ENCODE results near the gene GASK1A. TPM values are rescaled to one million over a fixed set of nuclear protein-coding genes. Genes with fewer than 3 reads are reported as not detected.

Gene GASK1A
- total RNA-seq, 4 donors from 2014 or later, result 2.6 to 9.5 (median 8.8) TPM

GRCh38 chr3:43075904-43076661, 97.0 kb downstream of the GASK1A start:
- Histone ChIP-seq H3K4me3 (replicated peaks in 1 of 3) (no peak overlapping the region), H3K27ac (no peak overlapping the region), H3K9me3 (no peaks in the 10 kb centered on the region), H3K36me3 (peaks cover 11 to 18% of the 10 kb centered on the region in 2 donors), H3K27me3 (no peaks in the 10 kb centered on the region), H3K4me1 (no peaks in the 10 kb centered on the region)
- intact Hi-C loops (cut with DNase I), result no loop called here
- TF ChIP-seq, protein P1, sequence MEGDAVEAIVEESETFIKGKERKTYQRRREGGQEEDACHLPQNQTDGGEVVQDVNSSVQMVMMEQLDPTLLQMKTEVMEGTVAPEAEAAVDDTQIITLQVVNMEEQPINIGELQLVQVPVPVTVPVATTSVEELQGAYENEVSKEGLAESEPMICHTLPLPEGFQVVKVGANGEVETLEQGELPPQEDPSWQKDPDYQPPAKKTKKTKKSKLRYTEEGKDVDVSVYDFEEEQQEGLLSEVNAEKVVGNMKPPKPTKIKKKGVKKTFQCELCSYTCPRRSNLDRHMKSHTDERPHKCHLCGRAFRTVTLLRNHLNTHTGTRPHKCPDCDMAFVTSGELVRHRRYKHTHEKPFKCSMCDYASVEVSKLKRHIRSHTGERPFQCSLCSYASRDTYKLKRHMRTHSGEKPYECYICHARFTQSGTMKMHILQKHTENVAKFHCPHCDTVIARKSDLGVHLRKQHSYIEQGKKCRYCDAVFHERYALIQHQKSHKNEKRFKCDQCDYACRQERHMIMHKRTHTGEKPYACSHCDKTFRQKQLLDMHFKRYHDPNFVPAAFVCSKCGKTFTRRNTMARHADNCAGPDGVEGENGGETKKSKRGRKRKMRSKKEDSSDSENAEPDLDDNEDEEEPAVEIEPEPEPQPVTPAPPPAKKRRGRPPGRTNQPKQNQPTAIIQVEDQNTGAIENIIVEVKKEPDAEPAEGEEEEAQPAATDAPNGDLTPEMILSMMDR (IDR thresholded peaks at IDR 0.05), result no peak
- no peak for TF ChIP-seq POLR2A (IDR thresholded peaks at IDR 0.05)
- no peak for DNase-seq
- WGBS, 2 donors, result 86 to 100% methylated on average over 4 of the region's 5 CpGs

- no peak for DNase-seq
- TF ChIP-seq POLR2A (IDR thresholded peaks at IDR 0.05), result no peak
- TF ChIP-seq, protein P1 (IDR thresholded peaks at IDR 0.05), result no peak
- no peak overlapping the region for H3K27ac ChIP-seq
- intact Hi-C loops (cut with DNase I), result no loop called here
- H3K9me3 ChIP-seq, result no peaks in the 10 kb centered on the region
- H3K27me3 ChIP-seq, result no peaks in the 10 kb centered on the region
- peaks cover 11 to 18% of the 10 kb centered on the region in 2 donors for H3K36me3 ChIP-seq
- no peaks in the 10 kb centered on the region for H3K4me1 ChIP-seq
- H3K4me3 ChIP-seq (replicated peaks in 1 of 3), result no peak overlapping the region
- 79 to 88% methylated on average over 4 of the region's 4 CpGs for WGBS, 2 donors
These were observed 97.7 kb downstream of the GASK1A start for GRCh38 chr3:43076857-43077256.

- Histone ChIP-seq H3K4me3 (replicated peaks in 1 of 3) (no peak overlapping the region), H3K27me3 (no peaks in the 10 kb centered on the region), H3K36me3 (peaks cover 11 to 18% of the 10 kb centered on the region in 2 donors), H3K27ac (no peak overlapping the region), H3K4me1 (no peaks in the 10 kb centered on the region), H3K9me3 (no peaks in the 10 kb centered on the region)
- WGBS, 2 donors, result 93 to 95% methylated on average over 6 of the region's 6 CpGs
- intact Hi-C loops (cut with DNase I), result no loop called here
- TF ChIP-seq, protein P1 (IDR thresholded peaks at IDR 0.05), result no peak
- no peak for TF ChIP-seq POLR2A (IDR thresholded peaks at IDR 0.05)
- DNase-seq, result no peak
These were observed 98.2 kb downstream of the GASK1A start for GRCh38 chr3:43077261-43077660.

DNA sequence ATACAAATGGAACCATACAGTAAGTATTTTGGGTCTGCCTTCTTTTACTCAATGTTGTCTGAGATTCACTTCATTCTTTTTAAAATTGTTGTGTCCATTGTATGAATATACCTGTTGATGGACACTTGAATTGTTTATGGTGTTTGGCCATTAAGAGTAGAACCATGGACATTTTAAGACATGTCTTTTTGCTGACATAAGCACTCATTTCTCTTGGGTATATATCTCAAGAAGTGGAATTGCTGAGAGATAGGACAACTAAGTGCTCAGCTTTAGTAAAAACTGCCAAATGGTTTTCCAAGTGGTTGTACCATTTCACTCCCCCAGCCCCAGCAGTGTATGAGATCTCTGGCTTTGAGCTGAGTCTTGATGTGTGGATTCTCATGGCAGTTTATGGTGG, 98.6 kb downstream of the GASK1A start:
- Histone ChIP-seq H3K4me3 (replicated peaks in 1 of 3) (no peak overlapping the region), H3K27me3 (no peaks in the 10 kb centered on the region), H3K27ac (no peak overlapping the region), H3K9me3 (no peaks in the 10 kb centered on the region), H3K4me1 (no peaks in the 10 kb centered on the region), H3K36me3 (peaks cover 11 to 18% of the 10 kb centered on the region in 2 donors)
- no peak for DNase-seq
- intact Hi-C loops (cut with DNase I), result no loop called here
- TF ChIP-seq, protein P1 (IDR thresholded peaks at IDR 0.05), result no peak

DNA sequence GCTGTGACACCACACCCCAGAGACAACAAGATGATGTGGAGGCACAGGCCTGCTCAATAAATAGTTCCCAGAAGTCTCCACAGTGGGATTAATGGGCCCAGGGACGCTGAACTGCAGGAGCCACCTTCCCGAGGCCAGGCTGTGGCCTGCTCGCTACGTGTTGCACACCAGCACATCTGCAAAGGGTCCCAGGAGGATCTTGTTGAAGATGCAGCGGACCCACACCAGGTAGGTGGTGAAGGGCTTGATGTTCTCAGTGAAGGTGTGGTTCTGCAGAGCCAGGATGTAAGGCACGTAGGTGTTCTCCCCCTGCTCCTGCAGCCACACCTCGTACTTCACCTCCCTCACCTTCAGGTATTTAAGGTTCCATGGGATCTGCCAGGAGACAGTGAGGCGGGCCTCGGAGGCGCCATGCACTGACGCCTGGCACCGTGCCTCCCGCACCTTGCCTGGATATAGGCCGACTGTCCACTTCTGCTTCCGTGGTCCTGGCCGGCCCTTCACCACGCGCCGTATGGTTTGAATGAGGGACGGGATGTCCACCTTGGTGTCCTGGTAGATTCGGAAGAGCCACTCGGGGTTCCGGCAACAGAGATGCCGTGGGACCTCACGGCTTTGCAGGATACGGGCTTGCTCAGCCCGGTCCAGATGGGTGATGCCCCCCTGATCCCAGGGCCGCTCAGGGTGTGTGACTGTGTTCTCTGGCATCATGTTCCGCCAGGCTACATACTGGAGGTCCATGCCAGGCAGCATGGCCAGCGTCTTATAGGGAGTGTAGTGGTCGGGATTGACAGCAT, 100.6 kb downstream of the GASK1A start:
- H3K36me3 ChIP-seq, result peaks cover 11 to 18% of the 10 kb centered on the region in 2 donors
- intact Hi-C loops (cut with DNase I), result no loop called here
- TF ChIP-seq, protein P1 (IDR thresholded peaks at IDR 0.05), result no peak
- TF ChIP-seq POLR2A (IDR thresholded peaks at IDR 0.05), result no peak
- no peaks in the 10 kb centered on the region for H3K9me3 ChIP-seq
- H3K4me3 ChIP-seq (replicated peaks in 1 of 3), result no peak overlapping the region
- 94 to 98% methylated on average over 28 of the region's 31 CpGs for WGBS, 2 donors
- H3K4me1 ChIP-seq, result no peaks in the 10 kb centered on the region
- DNase-seq, result no peak
- no peaks in the 10 kb centered on the region for H3K27me3 ChIP-seq
- H3K27ac ChIP-seq, result no peak overlapping the region
